Panc1 (cell line): ENCODE results near the gene UBAP2. TPM values are rescaled to one million over a fixed set of nuclear protein-coding genes. Genes with fewer than 3 reads are reported as not detected.

Source experiments
- ATAC-seq: fragments of 200-7000 bp; cut with Tn5 transposase; 2 replicates; pipeline ENCODE4 v1.9.1; 2020; ENCODE audit warnings: mild to moderate bottlenecking, moderate library complexity
- BruUV-seq: library from RNA; stranded (reverse); fragments of 400-500 nt; replicated peaks from 2 replicates; lab custom pipeline; 2021; lab: Mats Ljungman, UMichigan
- CTCF ChIA-PET: fragments of 300-600 bp; sonication (Branson Sonifier 250); formaldehyde crosslinking; loops from one replicate; lab custom pipeline; 2022; ENCODE audit warnings: antibody characterized with exemption; lab: Charles Lee
- POLR2A ChIA-PET: fragments of 300-600 bp; sonication (Branson Sonifier 250); formaldehyde crosslinking; loops from one replicate; lab custom pipeline; 2022; ENCODE audit warnings: antibody characterized with exemption; lab: Charles Lee
- DNase-seq: peaks from one replicate; pipeline ENCODE4 v3.0.0-alpha.2; 2010; ENCODE audit warnings: low read depth, low spot score
- H3K27ac ChIP-seq: 2 replicates; pipeline ENCODE4 v1.5.1; 2011; ENCODE audit warnings: mild to moderate bottlenecking, low read length, inconsistent platforms
- H3K27me3 ChIP-seq: fragments of 200-500 bp; sonication (Bioruptor generic); 2 replicates; pipeline ENCODE4 v1.6.0; 2014; ENCODE audit warnings: low read length, inconsistent platforms; ENCODE audit not compliant: control insufficient read depth, insufficient read depth
- H3K36me3 ChIP-seq: fragments of 200-500 bp; sonication (Bioruptor generic); 2 replicates; pipeline ENCODE4 v1.5.1; 2014; ENCODE audit warnings: inconsistent platforms, mild to moderate bottlenecking, low read length, moderate library complexity; ENCODE audit not compliant: control insufficient read depth, insufficient read depth
- H3K4me1 ChIP-seq: 2 replicates; pipeline ENCODE4 v1.5.1; 2011; ENCODE audit warnings: inconsistent platforms, mild to moderate bottlenecking, low read length, moderate library complexity; ENCODE audit not compliant: control insufficient read depth, insufficient read depth
- H3K4me3 ChIP-seq, 2 experiments: 2 replicates each; pipeline ENCODE4 v1.5.1; 2011 to 2012; ENCODE audit warnings: low read depth in 2 of 2, low read length in 2 of 2, mild to moderate bottlenecking in 2 of 2, inconsistent platforms in 1 of 2, moderate library complexity in 1 of 2
- H3K9me3 ChIP-seq: fragments of 200-500 bp; sonication (Bioruptor generic); 2 replicates; pipeline ENCODE4 v1.5.1; 2014; ENCODE audit warnings: low read depth, mild to moderate bottlenecking, inconsistent platforms, low read length, moderate library complexity; ENCODE audit not compliant: control insufficient read depth, insufficient read depth
- CTCF ChIP-seq: fragments of 450-650 bp; IDR thresholded peaks from 2 replicates; pipeline ENCODE4 v1.5.1; 2017; ENCODE audit warnings: mild to moderate bottlenecking
- POLR2AphosphoS5 ChIP-seq: IDR thresholded peaks from 2 replicates; pipeline ENCODE4 v1.6.1; 2012; ENCODE audit warnings: mild to moderate bottlenecking, low read depth, low read length, moderate library complexity
- REST ChIP-seq, 2 experiments: IDR thresholded peaks; 2 replicates each; pipeline ENCODE4 v1.6.1; 2011 to 2012; ENCODE audit warnings: low read depth in 2 of 2, control low read depth in 1 of 2, low read length in 1 of 2, mild to moderate bottlenecking in 1 of 2, moderate library complexity in 1 of 2; ENCODE audit not compliant: insufficient read depth in 1 of 2
- SIN3A ChIP-seq: IDR thresholded peaks from 2 replicates; pipeline ENCODE4 v1.6.1; 2012; ENCODE audit warnings: low read depth, mild to moderate bottlenecking, low read length, moderate library complexity, borderline replicate concordance; ENCODE audit not compliant: insufficient read depth
- TCF7L2 ChIP-seq: IDR thresholded peaks from 2 replicates; pipeline ENCODE4 v1.6.1; 2011; ENCODE audit warnings: mild to moderate bottlenecking, low read depth, low read length, inconsistent platforms
- in situ Hi-C: cut with HindIII; loops from 2 replicates; pipeline ENCODE4 v1.10.0; 2016; ENCODE audit warnings: low sequenced_read_pairs, low pct_unique_long_range_greater_than_20kb
- intact Hi-C: fragments of 100-400 bp; cut with micrococcal nuclease; formaldehyde crosslinking; loops from one replicate; pipeline ENCODE4 v1.10.0; 2022; ENCODE audit not compliant: unreplicated experiment
- total RNA-seq: library from RNA; stranded (reverse); gene quantifications from one replicate; pipeline ENCODE4 v1.2.1, GENCODE V29; 2021; ENCODE audit not compliant: unreplicated experiment

UBAP2 gene
- total RNA-seq, 1 experiment from 2014 or later = 94.6 TPM

- in situ Hi-C loops = no loop called here
- H3K27me3 ChIP-seq = no peaks in the 10 kb centered on the region
- H3K4me1 ChIP-seq = 0 out of 2 replicates have a peak, but pooled peaks cover 6% of the 10 kb centered on the region
- DNase-seq = no peak
- CTCF ChIA-PET = no interaction called here
- no TSS peak for BruUV-seq
- H3K4me3 ChIP-seq = no peak overlapping the region
- POLR2A ChIA-PET = interaction anchor here (0.6 kb wide), 1 partner anchor 973 kb away, joined by 4 read pairs; no protein-coding TSS in a partner anchor
- TF ChIP-seq CTCF = no peak
- no peak for TF ChIP-seq TCF7L2
- no peak for TF ChIP-seq POLR2AphosphoS5
- no peak for TF ChIP-seq REST (IDR thresholded peaks at IDR 0.05; ENCODE audit: insufficient read depth in 1 of 2, low read depth in 2 of 2, low read length in 1 of 2)
- no peak for TF ChIP-seq SIN3A
- no peak overlapping the region; the same call in 1 of the 2 replicates for H3K27ac ChIP-seq
- no peaks in the 10 kb centered on the region for H3K9me3 ChIP-seq
- no peak for ATAC-seq
- no peaks in the 10 kb centered on the region for H3K36me3 ChIP-seq
- intact Hi-C loops = loop anchor here (5.0 kb wide), 3 partner anchors 50 to 260 kb away; no protein-coding TSS in a partner anchor
These were observed 23.7 kb upstream of the UBAP2 start for GRCh38 chr9:34072410-34072809.

- intact Hi-C loops = loop anchor here (5.0 kb wide), 3 partner anchors 52 to 258 kb away; no protein-coding TSS in a partner anchor
- ChIA-PET CTCF (interaction anchor here (0.6 kb wide), 1 partner anchor 95 kb away, joined by 6 read pairs; no protein-coding TSS in a partner anchor), POLR2A (interaction anchor here (0.6 kb wide), 1 partner anchor 131 kb away, joined by 3 read pairs; no protein-coding TSS in a partner anchor)
- in situ Hi-C loops = no loop called here
- no peak for ATAC-seq
- H3K36me3 ChIP-seq = no peaks in the 10 kb centered on the region
- H3K27ac ChIP-seq = no peak overlapping the region
- H3K27me3 ChIP-seq = no peaks in the 10 kb centered on the region
- H3K4me1 ChIP-seq = 0 out of 2 replicates have a peak, but pooled peaks cover 6% of the 10 kb centered on the region
- no peak for DNase-seq
- no TSS peak for BruUV-seq
- H3K4me3 ChIP-seq = no peak overlapping the region
- TF ChIP-seq TCF7L2 (no peak), REST (IDR thresholded peaks at IDR 0.05; ENCODE audit: insufficient read depth in 1 of 2, low read depth in 2 of 2, low read length in 1 of 2) (no peak), CTCF (no peak), SIN3A (no peak), POLR2AphosphoS5 (no peak)
- H3K9me3 ChIP-seq = no peaks in the 10 kb centered on the region
These were observed 22.1 kb upstream of the UBAP2 start for GRCh38 chr9:34070606-34071324.
